ENCODE data around the gene PTGIR.

PTGIR gene

DNA sequence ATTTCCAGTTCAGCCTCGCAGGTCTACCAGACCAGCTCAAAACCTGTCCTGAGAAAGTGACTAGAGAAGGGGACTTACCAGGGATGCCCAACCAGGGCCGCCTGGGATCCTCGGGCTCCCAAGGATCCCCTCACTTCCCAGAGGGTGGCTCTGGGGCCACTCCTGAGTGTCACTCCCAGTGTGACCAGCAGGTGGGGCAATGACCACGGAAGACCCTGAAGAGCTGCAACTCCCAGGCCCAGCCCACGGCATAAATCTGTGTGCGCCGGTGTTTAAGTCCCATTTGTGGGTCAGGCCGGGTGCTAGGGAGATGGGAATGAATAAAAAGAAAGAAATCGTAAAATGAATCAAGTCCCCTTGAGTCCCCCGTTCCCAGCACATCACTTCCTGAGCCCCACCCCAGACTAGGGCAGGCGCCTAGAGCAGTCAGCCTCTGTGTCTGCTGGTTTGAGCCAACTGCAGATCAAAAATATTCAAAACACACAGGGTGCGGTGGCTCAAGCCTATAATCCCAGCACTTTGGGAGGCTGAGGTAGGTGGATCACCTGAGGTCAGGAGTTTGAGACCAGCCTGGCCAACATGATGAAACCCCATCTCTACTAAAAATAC is 10.7 kb downstream of the PTGIR start:
- FAIRE-seq, result no peak

DNA sequence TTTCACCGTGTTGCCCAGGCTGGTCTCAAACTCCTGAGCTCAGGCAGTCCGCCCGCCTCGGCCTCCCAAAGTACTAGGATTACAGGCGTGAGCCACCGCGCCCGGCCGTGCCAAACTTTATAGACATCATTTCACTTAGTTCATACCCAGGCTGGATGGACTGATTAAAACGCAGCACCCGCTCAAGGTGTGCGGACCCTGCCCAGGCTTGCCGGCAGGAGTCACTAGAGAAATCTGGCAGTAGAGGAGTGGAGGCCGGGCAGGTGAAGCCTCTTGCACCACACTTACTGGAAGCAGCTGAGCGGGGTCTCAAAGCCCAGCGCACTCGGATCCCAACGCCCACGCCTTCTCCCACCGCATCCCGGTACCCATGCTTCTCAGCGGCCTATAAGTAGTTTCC is 11.4 kb downstream of the PTGIR start:
- FAIRE-seq, result no peak

DNA sequence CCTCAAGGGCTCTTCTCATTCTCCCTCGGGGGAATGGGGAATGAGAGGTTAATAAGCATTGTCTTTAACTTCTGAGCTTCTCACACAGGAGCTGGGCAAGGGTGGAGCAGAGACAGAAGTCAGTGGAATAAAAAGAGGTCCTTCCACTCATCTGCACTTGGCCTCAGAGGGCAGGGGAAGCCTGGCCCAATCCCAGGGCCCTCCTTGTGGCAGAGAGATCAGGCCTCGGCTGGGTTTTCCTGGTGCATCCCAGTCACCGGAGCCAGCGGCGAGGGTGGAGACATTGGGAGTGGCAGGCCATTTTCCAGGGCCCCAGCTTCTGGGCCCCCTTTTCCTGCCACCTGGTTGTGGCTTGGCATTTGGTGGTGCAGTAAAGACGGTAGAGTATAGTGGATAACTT is 13.1 kb downstream of the PTGIR start:
- no peak for FAIRE-seq

DNA sequence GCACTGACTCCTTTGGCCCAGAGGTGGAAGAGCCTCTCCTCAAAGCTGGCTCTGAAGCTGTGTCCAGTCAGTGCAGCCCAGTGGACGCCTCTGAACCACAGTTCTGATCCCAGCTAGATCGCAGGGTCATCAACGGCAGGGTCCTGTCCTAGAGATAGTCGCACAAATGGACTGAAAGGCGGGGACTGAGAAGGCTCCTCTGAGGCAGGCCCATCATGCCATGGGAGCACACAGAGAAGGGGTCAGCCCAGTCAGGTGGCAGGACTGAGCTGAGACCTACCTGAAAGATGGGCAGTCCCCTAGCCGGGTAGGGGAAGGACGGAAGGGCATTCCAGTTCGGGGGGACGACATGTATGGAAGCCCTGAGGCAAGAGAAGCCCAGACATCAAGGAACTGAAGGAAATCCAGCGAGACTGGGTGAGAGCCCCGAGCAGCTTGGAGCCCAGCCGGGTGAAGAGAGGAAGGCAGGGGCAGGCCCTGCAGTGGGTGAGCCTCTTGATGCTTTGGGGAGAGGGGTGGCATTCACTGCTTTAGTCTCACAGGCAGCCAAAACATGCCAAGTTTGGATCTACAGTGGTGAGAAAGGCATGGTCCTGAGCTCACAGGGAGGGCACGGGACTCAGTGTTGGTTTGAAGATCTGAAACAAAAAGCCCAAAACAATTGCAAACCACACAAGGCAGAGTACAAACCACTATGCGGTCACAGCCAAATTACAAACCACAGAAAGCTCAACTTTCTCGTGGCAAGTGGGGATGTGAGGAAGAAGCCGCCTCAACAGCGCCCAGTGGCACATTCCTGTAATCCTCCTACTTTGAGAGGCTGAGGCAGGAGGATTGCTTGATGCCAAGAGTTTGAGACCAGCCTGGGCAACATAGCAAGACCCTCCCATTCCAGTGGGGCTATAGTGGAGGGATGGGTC is 13.8 kb downstream of the PTGIR start:
- no peak for FAIRE-seq

DNA sequence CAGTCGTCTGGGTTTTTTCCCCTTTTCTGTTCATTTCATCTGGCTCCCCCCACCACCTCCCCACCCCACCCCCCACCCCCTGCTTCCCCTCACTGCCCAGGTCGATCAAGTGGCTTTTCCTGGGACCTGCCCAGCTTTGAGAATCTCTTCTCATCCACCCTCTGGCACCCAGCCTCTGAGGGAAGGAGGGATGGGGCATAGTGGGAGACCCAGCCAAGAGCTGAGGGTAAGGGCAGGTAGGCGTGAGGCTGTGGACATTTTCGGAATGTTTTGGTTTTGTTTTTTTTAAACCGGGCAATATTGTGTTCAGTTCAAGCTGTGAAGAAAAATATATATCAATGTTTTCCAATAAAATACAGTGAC is 14.5 kb downstream of the PTGIR start:
- no peak for FAIRE-seq

DNA sequence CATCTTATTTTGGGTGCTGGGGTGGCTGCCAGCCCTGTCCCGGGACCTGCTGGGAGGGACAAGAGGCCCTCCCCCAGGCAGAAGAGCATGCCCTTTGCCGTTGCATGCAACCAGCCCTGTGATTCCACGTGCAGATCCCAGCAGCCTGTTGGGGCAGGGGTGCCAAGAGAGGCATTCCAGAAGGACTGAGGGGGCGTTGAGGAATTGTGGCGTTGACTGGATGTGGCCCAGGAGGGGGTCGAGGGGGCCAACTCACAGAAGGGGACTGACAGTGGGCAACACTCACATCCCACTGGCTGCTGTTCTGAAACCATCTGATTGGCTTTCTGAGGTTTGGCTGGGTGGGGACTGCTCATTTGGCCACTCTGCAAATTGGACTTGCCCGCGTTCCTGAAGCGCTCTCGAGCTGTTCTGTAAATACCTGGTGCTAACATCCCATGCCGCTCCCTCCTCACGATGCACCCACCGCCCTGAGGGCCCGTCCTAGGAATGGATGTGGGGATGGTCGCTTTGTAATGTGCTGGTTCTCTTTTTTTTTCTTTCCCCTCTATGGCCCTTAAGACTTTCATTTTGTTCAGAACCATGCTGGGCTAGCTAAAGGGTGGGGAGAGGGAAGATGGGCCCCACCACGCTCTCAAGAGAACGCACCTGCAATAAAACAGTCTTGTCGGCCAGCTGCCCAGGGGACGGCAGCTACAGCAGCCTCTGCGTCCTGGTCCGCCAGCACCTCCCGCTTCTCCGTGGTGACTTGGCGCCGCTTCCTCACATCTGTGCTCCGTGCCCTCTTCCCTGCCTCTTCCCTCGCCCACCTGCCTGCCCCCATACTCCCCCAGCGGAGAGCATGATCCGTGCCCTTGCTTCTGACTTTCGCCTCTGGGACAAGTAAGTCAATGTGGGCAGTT is 15.1 kb downstream of the PTGIR start:
- no peak for FAIRE-seq

DNA sequence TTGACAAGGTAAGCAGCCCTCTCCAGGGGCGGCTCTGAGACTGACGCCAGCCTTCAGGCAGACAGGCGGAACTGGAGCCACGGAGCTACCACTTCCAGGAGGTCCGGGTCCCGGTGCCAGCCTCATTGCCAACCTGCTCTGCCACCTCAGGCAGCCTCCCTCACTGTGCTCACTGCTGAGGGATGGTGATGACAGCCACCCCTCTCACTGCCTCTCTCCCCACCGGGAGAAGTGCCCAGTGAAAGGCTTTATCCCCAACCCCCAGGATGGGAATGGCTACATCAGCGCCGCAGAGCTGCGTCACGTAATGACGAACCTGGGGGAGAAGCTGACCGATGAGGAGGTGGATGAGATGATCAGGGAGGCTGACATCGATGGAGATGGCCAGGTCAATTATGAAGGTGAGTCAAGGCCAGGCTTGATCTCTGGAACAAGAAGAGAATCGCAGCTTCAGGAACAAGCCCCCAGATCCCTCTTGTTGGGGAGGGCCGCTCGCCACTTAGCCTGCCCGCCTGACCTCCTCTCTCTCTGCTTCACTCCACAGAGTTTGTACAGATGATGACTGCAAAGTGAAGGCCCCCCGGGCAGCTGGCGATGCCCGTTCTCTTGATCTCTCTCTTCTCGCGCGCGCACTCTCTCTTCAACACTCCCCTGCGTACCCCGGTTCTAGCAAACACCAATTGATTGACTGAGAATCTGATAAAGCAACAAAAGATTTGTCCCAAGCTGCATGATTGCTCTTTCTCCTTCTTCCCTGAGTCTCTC is 16.1 kb downstream of the PTGIR start:
- no peak for FAIRE-seq

DNA sequence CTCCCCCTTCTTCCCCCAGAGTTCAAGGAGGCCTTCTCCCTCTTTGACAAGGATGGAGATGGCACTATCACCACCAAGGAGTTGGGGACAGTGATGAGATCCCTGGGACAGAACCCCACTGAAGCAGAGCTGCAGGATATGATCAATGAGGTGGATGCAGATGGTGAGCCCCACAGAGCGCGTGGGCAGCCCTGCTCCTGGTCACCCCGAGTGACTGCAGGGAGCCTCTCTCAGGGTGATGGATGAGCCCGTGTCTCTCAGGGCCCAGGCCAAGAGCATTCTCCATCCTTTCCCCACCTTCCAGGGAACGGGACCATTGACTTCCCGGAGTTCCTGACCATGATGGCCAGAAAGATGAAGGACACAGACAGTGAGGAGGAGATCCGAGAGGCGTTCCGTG is 16.7 kb downstream of the PTGIR start:
- no peak for FAIRE-seq

DNA sequence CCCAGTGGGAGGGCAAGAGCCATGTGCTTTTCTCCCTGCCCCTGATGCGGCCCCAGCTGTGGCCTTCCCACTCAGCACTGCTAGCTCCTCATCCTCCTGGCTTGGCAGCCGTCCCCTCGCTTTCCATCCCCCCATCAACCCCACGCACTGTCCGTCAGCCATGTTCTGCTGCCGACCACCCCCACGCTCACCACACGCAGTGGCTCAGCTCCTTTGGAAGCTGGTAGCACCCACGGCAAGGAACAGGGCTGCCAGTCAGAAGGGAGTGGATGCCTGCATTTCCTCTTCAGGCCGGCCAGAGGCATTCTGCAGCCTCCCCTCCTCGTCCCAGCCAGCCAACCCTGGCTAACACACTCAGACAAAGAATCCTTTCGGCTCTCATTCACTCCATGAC is 17.4 kb downstream of the PTGIR start:
- no peak for FAIRE-seq

DNA sequence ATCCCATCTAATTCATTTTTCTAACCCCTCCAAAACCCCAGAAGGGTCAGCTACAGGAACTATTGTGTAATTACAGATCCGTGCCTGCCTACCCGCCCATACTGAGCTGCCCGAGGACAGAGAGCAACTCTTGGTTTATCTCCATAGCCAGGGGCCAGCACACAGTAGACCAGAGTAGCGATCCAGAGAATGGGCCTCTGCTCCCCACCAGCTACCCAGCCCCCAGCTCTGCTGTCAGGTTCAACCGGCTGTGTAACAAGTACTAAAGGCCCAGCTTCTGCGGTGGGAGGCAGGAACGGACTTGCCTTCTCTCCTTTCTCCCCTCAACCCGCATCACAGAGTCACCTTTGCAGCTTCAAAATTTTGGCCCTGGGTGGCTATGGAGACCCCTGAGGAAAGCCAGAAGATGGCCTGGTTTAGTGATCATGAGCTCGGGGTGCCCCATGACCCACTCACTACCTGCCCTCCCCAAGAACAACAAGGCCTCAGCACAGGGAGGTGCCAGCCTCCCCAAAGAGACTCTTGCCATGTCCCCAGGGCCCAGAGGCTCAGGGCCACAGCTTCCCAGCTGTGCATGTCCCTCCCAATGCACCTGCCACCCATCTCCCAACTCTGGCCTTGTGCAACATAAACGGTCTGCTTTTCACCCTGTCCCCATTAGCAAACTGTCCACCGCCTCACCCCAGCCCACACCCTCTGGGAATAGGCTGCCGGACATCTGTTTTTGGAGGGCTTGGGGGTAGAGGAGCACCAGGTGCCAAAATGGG is 18.0 kb downstream of the PTGIR start:
- no peak for FAIRE-seq

DNA sequence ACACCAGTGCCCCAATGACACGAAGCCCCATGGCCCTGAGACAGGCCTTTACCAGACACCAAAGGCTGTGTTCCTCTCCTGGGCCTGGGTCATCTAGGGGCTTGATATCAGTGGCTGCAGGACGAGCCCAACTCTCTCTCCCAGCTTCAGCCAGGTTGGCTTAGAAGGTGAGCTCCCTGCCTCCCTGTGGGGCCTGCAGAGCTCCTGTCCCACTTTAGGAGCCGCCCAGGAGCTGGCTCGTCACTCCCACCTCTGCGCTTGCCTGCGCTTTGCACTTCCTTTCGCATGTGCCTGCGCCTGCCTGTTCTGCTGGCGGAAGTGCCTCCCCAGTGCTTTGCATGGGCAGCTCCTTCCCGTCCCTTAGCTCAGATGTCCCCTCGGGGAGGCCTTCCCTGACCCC is 18.9 kb downstream of the PTGIR start:
- FAIRE-seq, result no peak

DNA sequence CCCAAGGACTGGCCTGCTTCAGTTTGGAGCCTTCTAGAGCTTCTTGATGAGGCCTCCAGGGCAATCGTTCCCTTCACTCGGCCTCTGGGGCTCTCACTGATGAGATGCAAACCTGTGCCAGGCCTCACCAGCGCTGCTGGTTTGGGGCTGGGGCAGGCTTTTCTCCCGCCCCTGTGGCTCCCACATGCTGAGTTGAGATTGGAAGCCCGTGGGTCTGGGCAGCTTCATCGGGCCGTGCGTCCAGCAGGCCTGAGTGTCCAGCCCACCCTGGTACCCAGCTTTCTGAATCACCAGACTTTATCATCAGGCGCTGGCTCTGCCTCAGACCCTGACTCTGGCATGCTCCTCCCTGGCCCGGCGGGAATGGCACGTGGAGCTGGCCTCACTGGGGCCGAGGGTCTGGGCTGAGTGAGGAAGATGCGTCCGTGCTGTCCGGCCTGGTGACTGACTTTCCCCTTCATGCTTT is 19.5 kb downstream of the PTGIR start:
- no peak for FAIRE-seq

DNA sequence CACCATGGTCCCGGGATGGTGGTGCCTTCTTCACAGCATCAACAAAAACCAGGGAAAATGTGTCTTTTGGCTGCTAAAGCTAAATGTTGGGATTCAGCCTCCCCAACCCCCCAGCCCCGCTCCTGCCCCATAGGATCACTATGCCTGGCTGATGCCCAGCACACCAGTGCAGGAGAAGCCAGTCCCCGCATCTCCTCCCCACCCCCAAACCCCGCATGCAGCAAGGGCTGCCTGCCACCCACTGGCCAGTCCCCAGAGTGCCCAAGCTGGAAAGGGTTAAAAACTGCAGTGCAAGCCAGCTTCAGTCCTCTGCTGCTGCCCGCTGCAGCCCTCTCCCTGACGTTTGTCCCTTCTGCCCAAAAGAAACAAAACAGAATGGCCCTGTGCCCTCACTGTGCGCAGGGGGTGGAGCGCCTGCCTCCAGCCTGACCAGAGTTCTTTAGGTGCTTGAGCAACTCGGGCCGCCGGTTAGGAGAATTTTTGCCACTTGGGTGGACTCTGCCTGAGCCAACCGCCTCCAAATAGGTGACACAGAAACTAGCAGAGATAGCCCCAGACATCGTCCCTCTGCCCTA is 20.0 kb downstream of the PTGIR start:
- FAIRE-seq, result no peak

DNA sequence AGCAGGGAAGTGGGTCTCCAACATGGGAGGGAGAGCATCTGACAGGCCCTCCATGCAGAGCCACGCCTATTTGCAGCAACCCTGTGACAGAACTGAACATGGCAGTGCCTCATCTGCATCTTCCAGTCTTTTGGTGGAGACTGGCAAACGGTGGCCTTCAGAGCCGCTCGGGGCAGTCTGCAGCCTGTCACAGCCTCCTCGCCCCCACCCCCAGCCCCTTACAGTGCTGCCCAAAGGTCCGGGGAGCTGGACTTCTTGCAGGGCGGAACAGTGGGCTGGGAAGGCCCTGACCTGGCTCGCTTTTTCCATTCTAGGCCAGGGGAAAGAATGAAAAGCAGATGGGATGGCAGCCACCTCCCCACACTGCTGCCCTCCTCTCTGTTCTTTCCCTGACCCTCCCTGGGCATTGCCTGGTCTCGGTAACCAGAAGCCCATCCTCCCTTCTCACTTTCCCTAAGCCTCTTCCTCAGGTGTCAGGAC is 21.1 kb downstream of the PTGIR start:
- no peak for FAIRE-seq

DNA sequence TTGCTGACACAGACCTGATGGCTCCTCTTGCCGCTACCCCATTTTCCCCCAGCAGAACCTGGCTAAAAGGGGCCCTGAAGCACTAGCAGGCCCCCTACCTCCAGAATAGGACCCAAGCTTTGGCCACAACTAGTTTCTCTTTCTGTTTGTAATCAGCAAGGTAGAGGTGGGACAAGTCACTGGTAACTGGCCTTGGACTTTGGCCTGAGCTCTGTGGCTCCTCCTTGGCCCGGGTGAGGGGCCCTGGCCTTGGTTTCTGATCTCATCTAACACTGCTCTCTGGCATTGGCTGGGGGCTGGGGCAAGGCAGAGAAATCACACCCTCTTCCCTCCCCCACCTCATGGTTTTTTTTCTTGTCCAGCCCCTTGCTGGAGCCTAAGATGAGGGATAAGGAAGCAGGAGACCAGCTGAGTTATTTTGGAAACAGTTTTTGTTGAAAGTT is 21.7 kb downstream of the PTGIR start:
- FAIRE-seq, result no peak

DNA sequence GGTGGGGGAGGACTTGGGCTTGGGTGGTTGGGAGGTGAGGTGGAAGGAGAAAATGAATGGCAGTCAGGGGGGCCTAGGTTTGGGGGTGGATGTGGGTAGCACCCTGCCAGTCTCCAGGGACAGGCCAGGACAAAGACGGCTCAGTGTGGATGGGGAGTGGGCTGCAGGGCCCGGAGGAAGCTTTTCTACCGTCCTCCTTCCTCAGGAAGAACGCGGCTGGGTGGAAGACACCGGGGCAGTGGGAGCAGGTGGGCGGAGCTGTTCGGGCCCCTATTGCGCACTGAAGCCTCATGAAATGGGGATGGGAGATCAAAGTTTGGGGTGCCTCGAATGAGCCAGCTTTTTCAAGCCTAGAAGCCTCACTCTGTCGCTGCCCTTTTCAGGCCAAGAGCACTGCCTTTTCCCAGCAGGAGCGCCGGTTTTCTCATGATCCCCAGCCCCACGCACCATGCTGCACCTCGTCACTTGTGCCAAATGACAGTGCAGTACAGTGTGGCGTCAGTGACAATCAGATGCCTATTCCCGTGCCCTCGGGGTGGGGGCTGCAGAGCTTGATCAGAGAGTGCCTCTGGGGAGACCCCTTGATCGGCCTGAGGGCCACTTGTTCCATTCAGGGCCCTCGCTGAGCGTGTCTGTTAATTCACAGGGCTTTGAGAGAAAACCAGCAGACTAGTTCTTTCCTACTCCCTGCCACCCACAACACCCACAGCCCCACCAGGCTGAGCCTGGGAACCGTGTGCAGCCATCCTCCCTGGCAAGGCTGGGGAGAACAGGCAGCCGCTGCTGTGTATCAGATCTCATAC is 22.3 kb downstream of the PTGIR start:
- no peak for FAIRE-seq

DNA sequence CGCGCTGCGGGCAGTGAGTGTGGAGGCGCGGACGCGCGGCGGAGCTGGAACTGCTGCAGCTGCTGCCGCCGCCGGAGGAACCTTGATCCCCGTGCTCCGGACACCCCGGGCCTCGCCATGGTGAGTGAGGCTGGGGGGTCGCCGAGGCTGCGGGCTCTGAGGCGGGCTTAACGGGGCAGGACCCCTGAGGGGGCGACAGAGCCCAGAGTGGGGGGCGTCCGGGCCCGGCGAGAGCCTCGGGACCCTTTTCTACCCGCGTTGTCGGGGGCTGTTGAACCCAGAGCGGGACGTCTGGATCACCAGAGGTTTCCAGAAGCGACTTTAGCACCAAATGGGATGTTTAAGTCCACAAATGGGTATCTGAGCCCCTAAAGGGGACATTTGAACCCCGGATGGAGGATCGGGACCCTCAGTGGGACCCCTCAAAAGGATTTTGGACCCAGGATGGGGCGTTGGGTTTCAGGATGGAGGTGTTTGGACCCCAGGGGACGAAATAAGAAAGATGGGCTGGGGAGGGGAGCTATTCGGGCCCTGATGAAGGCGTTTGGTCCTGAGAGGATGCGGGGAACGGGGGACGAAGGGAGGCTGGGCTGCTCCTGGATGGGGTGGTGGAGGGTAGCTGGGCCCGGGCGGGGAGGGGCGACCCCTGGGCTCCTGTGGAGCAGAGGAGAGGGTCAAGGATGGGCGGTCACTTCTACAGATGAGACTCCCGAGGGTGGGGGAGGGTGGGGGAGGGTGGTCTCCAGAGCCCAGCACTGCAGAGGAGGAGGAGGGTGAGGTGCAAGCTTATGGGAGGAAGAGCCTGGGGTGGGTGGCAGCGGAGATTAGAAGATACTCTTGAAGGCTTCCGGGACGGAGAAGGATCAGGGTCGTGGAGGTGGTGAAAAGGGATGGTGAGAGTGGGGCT is 23.3 kb downstream of the PTGIR start, which contains the start of gene CALM3:
CALM3 (plus strand) TSS at position 13 of the 907 bp plus-strand sequence; CDS start at position 118, 105 bp downstream.
- no peak for FAIRE-seq

DNA sequence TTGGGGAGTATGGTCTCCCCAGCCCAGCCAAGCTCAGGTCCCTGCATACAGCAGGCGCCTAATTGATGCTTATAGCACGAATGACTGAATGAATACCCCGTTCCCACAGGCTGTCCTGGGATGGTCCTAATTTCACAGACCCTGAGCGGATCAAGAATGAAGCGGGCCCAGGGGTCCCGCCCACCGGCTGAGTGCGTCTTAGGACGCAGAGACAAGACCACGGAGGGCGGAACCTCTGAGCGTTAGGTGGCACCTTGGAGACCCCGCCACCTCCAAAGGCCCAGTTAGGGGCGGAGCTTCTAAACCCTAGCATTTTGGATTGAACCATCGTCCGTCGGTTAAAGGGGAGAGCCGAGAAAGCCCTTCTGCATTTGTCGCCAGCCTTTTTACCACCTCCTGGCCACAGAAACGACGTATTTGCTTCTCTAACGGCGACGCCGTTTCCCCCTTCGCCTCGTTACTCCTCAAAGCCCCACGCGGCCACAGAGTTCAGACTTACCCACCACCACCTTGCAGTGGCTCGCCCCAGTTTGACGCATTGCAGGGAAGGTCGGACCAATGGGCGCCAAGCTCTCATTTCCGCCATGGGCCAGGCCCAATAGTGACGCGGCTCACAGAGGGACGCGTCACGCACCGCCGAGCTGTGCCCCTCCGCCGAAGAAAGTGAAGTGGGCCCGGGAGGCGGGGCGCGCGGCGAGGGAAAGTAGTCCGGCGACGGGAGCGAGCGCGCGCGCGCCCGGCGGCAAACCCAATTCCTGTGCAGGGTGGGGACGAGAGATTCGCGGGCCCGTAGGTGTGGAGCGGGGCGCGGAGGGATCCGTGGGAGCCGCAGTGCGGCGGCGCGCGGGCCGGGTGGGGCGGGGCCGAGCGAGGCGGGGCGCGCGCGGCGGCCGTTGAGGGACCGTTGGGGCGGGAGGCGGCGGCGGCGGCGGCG is 24.2 kb downstream of the PTGIR start:
- FAIRE-seq, result no peak
